ENCODE results near the gene DLG4. TPM values are rescaled to one million over a fixed set of nuclear protein-coding genes. Genes with fewer than 3 reads are reported as not detected.

The DLG4 gene
- total RNA-seq, 1 experiment from 2014 or later, result 59.7 TPM

- ATAC-seq (no peak), DNase-seq (ENCODE audit: low spot score) (no peak)
- ChIA-PET CTCF (interaction anchor here (0.9 to 1.2 kb wide), 2 partner anchors 8 to 104 kb away, joined by 3 to 4 read pairs; no protein-coding TSS in a partner anchor), POLR2A (interaction anchor here (0.6 kb wide), 1 partner anchor 391 kb away, joined by 3 read pairs; no protein-coding TSS in a partner anchor)
- Mint-ChIP-seq H3K9me3 (peaks cover 6% of the 10 kb centered on the region; the same call in 1 of the 2 replicates), H3K27me3 (ENCODE audit: low read depth) (peaks cover 34% of the 10 kb centered on the region), H3K4me3 (no peak overlapping the region), H3K27ac (no peak overlapping the region), H3K4me1 (no peaks in the 10 kb centered on the region; the same call in 1 of the 2 replicates), H3K36me3 (no peaks in the 10 kb centered on the region)
- TF ChIP-seq, protein P1, sequence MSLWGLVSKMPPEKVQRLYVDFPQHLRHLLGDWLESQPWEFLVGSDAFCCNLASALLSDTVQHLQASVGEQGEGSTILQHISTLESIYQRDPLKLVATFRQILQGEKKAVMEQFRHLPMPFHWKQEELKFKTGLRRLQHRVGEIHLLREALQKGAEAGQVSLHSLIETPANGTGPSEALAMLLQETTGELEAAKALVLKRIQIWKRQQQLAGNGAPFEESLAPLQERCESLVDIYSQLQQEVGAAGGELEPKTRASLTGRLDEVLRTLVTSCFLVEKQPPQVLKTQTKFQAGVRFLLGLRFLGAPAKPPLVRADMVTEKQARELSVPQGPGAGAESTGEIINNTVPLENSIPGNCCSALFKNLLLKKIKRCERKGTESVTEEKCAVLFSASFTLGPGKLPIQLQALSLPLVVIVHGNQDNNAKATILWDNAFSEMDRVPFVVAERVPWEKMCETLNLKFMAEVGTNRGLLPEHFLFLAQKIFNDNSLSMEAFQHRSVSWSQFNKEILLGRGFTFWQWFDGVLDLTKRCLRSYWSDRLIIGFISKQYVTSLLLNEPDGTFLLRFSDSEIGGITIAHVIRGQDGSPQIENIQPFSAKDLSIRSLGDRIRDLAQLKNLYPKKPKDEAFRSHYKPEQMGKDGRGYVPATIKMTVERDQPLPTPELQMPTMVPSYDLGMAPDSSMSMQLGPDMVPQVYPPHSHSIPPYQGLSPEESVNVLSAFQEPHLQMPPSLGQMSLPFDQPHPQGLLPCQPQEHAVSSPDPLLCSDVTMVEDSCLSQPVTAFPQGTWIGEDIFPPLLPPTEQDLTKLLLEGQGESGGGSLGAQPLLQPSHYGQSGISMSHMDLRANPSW (CRISPR knock-in tag; conservative IDR thresholded peaks at IDR 0.05; ENCODE audit: low read depth), result no peak
- TF ChIP-seq NFYB (CRISPR knock-in tag; conservative IDR thresholded peaks at IDR 0.05; ENCODE audit: low read depth) (peak; percentile 58), E2F4 (CRISPR knock-in tag; IDR thresholded peaks at IDR 0.05; ENCODE audit: borderline replicate concordance, low read depth) (no peak), FOXP4 (CRISPR knock-in tag; IDR thresholded peaks at IDR 0.05) (no peak), USF2 (CRISPR knock-in tag; IDR thresholded peaks at IDR 0.05) (peak; percentile 77), GABPB1 (CRISPR knock-in tag; IDR thresholded peaks at IDR 0.05) (peak; percentile 74), EMX1 (CRISPR knock-in tag; IDR thresholded peaks at IDR 0.05) (no peak)
- TF ChIP-seq, protein P2, sequence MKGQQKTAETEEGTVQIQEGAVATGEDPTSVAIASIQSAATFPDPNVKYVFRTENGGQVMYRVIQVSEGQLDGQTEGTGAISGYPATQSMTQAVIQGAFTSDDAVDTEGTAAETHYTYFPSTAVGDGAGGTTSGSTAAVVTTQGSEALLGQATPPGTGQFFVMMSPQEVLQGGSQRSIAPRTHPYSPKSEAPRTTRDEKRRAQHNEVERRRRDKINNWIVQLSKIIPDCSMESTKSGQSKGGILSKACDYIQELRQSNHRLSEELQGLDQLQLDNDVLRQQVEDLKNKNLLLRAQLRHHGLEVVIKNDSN (CRISPR knock-in tag; IDR thresholded peaks at IDR 0.05), result peak; percentile 51; the same call in 1 of the 2 replicates
- TF ChIP-seq, protein P3, sequence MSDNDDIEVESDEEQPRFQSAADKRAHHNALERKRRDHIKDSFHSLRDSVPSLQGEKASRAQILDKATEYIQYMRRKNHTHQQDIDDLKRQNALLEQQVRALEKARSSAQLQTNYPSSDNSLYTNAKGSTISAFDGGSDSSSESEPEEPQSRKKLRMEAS (CRISPR knock-in tag; IDR thresholded peaks at IDR 0.05), result 0 out of 2 replicates have a peak, but pooled peaks have one; percentile 40
- TF ChIP-seq, protein P4, sequence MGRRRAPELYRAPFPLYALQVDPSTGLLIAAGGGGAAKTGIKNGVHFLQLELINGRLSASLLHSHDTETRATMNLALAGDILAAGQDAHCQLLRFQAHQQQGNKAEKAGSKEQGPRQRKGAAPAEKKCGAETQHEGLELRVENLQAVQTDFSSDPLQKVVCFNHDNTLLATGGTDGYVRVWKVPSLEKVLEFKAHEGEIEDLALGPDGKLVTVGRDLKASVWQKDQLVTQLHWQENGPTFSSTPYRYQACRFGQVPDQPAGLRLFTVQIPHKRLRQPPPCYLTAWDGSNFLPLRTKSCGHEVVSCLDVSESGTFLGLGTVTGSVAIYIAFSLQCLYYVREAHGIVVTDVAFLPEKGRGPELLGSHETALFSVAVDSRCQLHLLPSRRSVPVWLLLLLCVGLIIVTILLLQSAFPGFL (CRISPR knock-in tag; IDR thresholded peaks at IDR 0.05; ENCODE audit: borderline replicate concordance), result peak; percentile 68; the same call in 1 of the 2 replicates
Observed at GRCh38 chr17:7156342-7156940, 63.2 kb downstream of the DLG4 start.

GRCh38 chr17:7147772-7148171, 71.9 kb downstream of the DLG4 start:
- ChIA-PET CTCF (interaction anchor here (0.8 to 1.6 kb wide), 5 partner anchors 11 to 96 kb away, joined by 4 to 11 read pairs (median 6); no protein-coding TSS in a partner anchor), POLR2A (no interaction called here)
- Mint-ChIP-seq H3K27ac (no peak overlapping the region), H3K9me3 (no peaks in the 10 kb centered on the region), H3K4me1 (peaks cover 17% of the 10 kb centered on the region), H3K27me3 (ENCODE audit: low read depth) (peaks cover 4% of the 10 kb centered on the region), H3K4me3 (no peak overlapping the region), H3K36me3 (no peaks in the 10 kb centered on the region)
- TF ChIP-seq SP1 (CRISPR knock-in tag; conservative IDR thresholded peaks at IDR 0.05), result no peak
- no peak for TF ChIP-seq NFE2L1 (CRISPR knock-in tag; IDR thresholded peaks at IDR 0.05)
- no peak for TF ChIP-seq SOX15 (CRISPR knock-in tag; IDR thresholded peaks at IDR 0.05)
- TF ChIP-seq, protein P1 (CRISPR knock-in tag; conservative IDR thresholded peaks at IDR 0.05; ENCODE audit: low read depth), result no peak
- TF ChIP-seq ZNF671 (CRISPR knock-in tag; IDR thresholded peaks at IDR 0.05), result no peak
- no peak for TF ChIP-seq ZNF263 (CRISPR knock-in tag; IDR thresholded peaks at IDR 0.05; ENCODE audit: low read depth)
- TF ChIP-seq OVOL2 (CRISPR knock-in tag; IDR thresholded peaks at IDR 0.05; ENCODE audit: borderline replicate concordance), result no peak
- no peak for TF ChIP-seq CREB1 (CRISPR knock-in tag; IDR thresholded peaks at IDR 0.05)
- DNase-seq (ENCODE audit: low spot score) (no peak), ATAC-seq (no peak)
